Mesodermal cell (in vitro differentiated cells): ENCODE measurements around the gene GLI1.

ENCODE experiments used
- H3K27ac ChIP-seq: 2 replicates; pipeline ENCODE4 v1.7.0; 2013; ENCODE audit warnings: mild to moderate bottlenecking, low read depth, low read length, moderate library complexity; ENCODE audit not compliant: severe bottlenecking
- H3K36me3 ChIP-seq: 2 replicates; pipeline ENCODE4 v1.7.1; 2013; ENCODE audit warnings: mild to moderate bottlenecking, low read length, moderate library complexity; ENCODE audit not compliant: control insufficient read depth, insufficient read depth
- H3K4me1 ChIP-seq: one replicate; pipeline ENCODE4 v1.7.1; 2013; ENCODE audit warnings: mild to moderate bottlenecking, low read length; ENCODE audit not compliant: insufficient read depth, control insufficient read depth, poor library complexity, severe bottlenecking
- H3K4me3 ChIP-seq: 2 replicates; pipeline ENCODE4 v1.7.0; 2013; ENCODE audit warnings: low read length, control low read depth, mild to moderate bottlenecking; ENCODE audit not compliant: insufficient read depth, poor library complexity, severe bottlenecking; ENCODE audit errors: extremely low read depth
- H3K9me3 ChIP-seq: 2 replicates; pipeline ENCODE4 v1.7.1; 2013; ENCODE audit warnings: mild to moderate bottlenecking, low read length, moderate library complexity; ENCODE audit not compliant: control insufficient read depth
- WGBS, 2 experiments: methylation state at CpG; one replicate each; pipeline ENCODE4 v1.1.5; 2013; ENCODE audit warnings: missing lambda C conversion rate in 2 of 2; ENCODE audit not compliant: insufficient coverage in 2 of 2; 5-methylcytosine and 5-hydroxymethylcytosine counted together

The GLI1 gene

DNA sequence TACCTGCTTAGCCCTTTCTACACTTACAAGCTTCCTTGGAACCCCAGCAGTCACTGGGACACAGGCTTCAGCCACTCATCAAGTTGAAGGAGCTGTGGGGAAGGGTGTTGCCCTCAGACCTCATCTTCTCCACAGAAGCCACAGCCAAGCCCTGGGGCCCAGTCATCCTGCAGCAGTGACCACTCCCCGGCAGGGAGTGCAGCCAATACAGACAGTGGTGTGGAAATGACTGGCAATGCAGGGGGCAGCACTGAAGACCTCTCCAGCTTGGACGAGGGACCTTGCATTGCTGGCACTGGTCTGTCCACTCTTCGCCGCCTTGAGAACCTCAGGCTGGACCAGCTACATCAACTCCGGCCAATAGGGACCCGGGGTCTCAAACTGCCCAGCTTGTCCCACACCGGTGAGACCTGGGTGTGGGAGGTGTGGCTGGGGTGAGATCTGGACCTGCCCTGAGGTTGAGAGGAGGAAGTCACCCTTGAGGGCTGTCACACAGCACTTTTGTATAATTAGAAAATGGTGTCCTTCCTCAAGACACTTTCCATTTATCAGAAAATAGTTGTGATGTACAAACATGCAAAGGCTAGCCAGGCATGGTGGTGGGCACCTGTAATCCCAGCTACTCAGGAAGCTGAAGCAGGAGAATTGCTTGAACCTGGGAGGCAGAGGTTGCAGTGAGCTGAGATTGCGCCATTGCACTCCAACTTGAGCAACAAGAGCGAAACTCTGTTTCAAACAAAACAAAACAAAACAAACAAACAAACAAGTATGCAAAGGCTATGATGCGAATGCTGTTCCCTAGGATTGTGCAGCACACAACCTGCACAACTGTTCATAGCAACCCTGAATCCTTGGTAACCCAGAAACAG lies 9.9 kb downstream of the GLI1 start:
- no peak overlapping the region for H3K4me3 ChIP-seq
- whole genome bisulfite sequencing, 2 experiments: 92 to 95% methylated on average over 7 to 10 of the region's 10 CpGs

DNA sequence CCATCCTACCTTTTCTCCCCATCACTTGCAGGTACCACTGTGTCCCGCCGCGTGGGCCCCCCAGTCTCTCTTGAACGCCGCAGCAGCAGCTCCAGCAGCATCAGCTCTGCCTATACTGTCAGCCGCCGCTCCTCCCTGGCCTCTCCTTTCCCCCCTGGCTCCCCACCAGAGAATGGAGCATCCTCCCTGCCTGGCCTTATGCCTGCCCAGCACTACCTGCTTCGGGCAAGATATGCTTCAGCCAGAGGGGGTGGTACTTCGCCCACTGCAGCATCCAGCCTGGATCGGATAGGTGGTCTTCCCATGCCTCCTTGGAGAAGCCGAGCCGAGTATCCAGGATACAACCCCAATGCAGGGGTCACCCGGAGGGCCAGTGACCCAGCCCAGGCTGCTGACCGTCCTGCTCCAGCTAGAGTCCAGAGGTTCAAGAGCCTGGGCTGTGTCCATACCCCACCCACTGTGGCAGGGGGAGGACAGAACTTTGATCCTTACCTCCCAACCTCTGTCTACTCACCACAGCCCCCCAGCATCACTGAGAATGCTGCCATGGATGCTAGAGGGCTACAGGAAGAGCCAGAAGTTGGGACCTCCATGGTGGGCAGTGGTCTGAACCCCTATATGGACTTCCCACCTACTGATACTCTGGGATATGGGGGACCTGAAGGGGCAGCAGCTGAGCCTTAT lies 10.8 kb downstream of the GLI1 start:
- Histone ChIP-seq H3K4me3 (no peak overlapping the region), H3K27ac (no peak overlapping the region), H3K4me1 (peaks cover 2% of the 10 kb centered on the region), H3K36me3 (no peaks in the 10 kb centered on the region), H3K9me3 (no peaks in the 10 kb centered on the region)
- 95 to 100% methylated on average over 14 of the region's 14 CpGs for WGBS, 2 experiments

More for the DNA sequence above, 9.9 kb downstream of the GLI1 start:
- H3K4me1 ChIP-seq: no peaks in the 10 kb centered on the region
- no peak overlapping the region for H3K27ac ChIP-seq
- H3K36me3 ChIP-seq: no peaks in the 10 kb centered on the region
- no peaks in the 10 kb centered on the region for H3K9me3 ChIP-seq

DNA sequence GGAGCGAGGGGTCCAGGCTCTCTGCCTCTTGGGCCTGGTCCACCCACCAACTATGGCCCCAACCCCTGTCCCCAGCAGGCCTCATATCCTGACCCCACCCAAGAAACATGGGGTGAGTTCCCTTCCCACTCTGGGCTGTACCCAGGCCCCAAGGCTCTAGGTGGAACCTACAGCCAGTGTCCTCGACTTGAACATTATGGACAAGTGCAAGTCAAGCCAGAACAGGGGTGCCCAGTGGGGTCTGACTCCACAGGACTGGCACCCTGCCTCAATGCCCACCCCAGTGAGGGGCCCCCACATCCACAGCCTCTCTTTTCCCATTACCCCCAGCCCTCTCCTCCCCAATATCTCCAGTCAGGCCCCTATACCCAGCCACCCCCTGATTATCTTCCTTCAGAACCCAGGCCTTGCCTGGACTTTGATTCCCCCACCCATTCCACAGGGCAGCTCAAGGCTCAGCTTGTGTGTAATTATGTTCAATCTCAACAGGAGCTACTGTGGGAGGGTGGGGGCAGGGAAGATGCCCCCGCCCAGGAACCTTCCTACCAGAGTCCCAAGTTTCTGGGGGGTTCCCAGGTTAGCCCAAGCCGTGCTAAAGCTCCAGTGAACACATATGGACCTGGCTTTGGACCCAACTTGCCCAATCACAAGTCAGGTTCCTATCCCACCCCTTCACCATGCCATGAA lies 11.5 kb downstream of the GLI1 start:
- H3K27ac ChIP-seq: no peak overlapping the region
- H3K9me3 ChIP-seq: no peaks in the 10 kb centered on the region
- 74 to 83% methylated on average over 2 to 3 of the region's 4 CpGs for WGBS, 2 experiments
- no peak overlapping the region for H3K4me3 ChIP-seq
- H3K4me1 ChIP-seq: peaks cover 4% of the 10 kb centered on the region
- H3K36me3 ChIP-seq: no peaks in the 10 kb centered on the region

DNA sequence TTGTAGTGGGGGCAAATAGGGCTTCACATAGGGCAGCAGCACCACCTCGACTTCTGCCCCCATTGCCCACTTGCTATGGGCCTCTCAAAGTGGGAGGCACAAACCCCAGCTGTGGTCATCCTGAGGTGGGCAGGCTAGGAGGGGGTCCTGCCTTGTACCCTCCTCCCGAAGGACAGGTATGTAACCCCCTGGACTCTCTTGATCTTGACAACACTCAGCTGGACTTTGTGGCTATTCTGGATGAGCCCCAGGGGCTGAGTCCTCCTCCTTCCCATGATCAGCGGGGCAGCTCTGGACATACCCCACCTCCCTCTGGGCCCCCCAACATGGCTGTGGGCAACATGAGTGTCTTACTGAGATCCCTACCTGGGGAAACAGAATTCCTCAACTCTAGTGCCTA lies 12.1 kb downstream of the GLI1 start:
- Histone ChIP-seq H3K36me3 (no peaks in the 10 kb centered on the region), H3K4me1 (peaks cover 8% of the 10 kb centered on the region), H3K4me3 (no peak overlapping the region), H3K27ac (no peak overlapping the region), H3K9me3 (no peaks in the 10 kb centered on the region)
- 80 to 100% methylated on average over 3 of the region's 3 CpGs for WGBS, 2 experiments

DNA sequence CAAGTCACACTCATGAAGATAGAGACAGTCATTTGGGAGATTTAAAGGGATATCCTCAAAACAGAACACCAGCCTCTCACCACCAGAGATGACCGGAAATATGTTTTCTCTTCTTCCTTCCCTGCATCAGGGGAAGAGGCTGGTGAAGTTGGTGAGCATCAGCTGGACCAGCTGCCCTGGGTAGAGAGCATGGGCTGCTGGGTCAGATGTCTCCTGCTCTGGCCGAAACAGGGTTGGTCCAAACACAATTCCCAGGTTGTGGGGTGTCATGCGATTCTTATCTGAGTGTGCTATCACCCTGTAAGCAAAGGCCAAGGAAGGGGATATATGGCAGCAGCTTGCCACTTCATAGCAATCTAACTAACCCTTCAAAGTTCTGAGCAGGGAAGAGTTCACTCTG lies 12.8 kb downstream of the GLI1 start:
- H3K27ac ChIP-seq: no peak overlapping the region
- peaks cover 13% of the 10 kb centered on the region for H3K4me1 ChIP-seq
- H3K36me3 ChIP-seq: no peaks in the 10 kb centered on the region
- H3K4me3 ChIP-seq: no peak overlapping the region
- H3K9me3 ChIP-seq: no peaks in the 10 kb centered on the region
- WGBS, 2 experiments: 93% methylated on average over 2 of the region's 3 CpGs; no CpG with 5 or more reads in 1 of the 2 experiments

DNA sequence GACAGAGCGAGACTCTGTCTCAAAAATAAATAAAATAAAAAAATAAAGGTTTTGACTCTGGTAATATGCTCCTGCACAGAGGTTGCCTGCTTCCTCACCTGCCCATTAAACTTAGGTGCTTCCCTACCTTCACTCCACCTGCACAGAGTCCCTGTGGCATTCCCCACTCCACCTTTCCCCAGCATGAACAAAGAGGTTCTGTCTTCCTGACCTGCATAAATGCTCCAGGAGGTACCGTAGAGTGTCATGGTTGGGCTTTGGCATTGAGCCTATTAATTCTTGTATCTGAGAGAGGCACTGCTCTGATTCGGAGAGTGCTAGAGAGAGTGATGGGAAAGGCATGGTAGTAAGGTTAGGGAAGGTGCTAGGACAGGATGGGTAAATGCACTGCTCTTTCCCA lies 13.8 kb downstream of the GLI1 start:
- Histone ChIP-seq H3K36me3 (no peaks in the 10 kb centered on the region), H3K4me1 (peaks cover 21% of the 10 kb centered on the region), H3K27ac (no peak overlapping the region), H3K9me3 (no peaks in the 10 kb centered on the region), H3K4me3 (no peak overlapping the region)
- WGBS, 2 experiments: 88 to 92% methylated on average over 2 of the region's 3 CpGs

DNA sequence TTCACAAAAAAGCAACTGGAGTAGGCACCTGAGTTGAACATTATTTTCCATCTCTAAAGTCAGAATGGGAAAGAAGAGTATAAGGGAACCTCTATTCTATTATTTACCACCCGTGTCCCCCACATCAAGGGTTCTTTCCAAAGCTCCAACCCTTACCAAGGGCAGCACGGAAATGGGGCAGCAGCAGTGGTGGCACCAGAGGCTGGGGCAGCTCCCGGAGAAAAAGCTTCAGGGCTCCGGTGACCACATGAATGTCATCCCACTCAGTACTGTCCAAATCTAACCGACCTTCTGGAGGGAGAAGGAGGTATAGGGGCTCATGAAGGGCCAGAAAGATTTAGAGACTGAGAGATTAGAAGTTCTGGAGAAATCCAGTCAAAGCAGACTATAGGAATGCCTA lies 14.3 kb downstream of the GLI1 start:
- Histone ChIP-seq H3K9me3 (no peaks in the 10 kb centered on the region), H3K36me3 (no peaks in the 10 kb centered on the region), H3K4me1 (peaks cover 25% of the 10 kb centered on the region), H3K4me3 (no peak overlapping the region), H3K27ac (no peak overlapping the region)
- 80 to 93% methylated on average over 1 to 2 of the region's 5 CpGs for WGBS, 2 experiments

DNA sequence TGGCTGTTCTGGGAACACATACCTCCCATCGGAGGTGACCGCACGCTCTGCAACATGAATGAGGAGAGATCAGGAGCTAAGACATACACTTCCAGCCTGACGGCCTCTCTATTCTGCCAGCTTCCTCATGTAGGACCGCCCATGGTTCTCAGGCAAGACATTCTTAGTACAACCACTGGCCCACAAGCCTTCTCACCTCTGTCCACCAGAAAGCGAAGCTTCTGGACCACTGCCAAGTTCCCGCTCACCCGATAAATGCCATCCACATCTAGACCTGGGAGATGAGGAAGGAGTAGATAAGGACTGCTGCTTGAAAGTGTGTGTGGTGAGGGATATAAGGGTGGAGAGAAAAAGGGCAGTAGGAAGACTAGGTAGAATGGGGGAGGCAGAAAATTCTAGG lies 14.8 kb downstream of the GLI1 start:
- Histone ChIP-seq H3K4me3 (no peak overlapping the region), H3K4me1 (peaks cover 29% of the 10 kb centered on the region), H3K9me3 (no peaks in the 10 kb centered on the region), H3K27ac (no peak overlapping the region), H3K36me3 (no peaks in the 10 kb centered on the region)
- WGBS, 2 experiments: 95 to 97% methylated on average over 5 to 6 of the region's 8 CpGs

DNA sequence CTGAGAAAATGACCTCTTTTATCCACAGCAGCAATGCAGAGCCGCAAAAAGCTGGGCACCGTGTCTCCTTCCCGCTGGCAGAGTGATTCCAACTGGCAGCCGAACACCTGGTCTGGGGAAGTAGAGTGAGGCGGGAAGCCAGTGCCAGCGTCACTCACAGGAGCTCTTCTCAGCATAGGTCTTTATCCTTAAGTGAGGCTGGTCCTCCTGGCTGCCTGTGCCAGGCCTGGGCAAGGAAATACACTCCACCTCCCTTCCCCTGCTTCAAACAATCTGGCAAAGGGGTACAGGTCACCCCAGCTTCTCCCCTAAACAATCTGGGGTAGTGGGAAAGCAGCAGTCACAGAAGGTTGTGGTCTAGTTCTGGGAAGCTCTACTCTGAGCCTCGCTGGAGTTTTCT lies 15.3 kb downstream of the GLI1 start:
- H3K27ac ChIP-seq: no peak overlapping the region
- no peaks in the 10 kb centered on the region for H3K9me3 ChIP-seq
- H3K36me3 ChIP-seq: no peaks in the 10 kb centered on the region
- 64 to 65% methylated on average over 5 to 6 of the region's 7 CpGs for WGBS, 2 experiments
- peaks cover 32% of the 10 kb centered on the region for H3K4me1 ChIP-seq
- peak overlapping the region; percentile 30 for H3K4me3 ChIP-seq

DNA sequence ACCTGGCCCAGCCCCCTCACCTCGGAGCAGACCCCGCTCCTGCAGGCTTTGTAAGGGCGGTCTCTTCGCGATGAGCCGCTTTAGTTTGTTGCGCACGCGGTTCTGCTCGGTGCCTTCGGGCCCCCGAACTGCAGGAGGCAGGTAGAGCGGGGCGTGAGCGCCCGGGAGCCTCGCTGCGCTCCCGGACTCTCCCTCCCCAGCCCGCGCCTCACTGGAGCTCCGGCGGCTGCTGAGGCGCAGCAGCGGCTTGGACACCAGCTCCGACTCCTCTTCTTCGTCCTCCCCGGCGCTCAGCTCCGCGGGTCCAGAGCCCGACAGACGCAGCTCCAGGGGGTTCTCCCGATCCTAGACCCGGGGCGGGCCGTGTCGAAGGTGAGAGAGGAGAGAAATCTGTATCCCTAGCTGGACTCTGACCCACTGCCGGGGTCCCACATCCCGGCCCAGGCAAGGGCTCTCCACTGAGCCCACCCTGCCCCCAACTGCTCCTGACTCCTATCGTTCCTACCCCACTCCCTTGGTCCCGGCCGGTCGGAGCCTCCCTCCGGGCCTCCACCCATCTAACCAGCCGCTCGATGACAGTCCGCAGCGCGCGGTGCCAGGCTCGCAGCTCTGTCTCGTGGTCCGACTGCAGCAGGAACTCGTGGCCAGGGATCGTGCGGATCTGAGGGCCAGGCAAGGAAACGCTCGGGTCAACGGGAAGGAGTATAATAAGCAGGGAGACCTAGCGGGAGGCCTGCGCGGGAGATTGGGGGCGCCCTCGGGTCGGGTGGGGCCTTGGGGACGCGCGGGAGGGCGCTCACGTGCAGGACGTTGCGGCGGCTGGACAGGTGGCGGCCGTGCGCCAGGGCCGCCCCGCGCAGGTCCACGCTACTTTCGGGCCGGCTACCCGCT lies 15.9 kb downstream of the GLI1 start:
- H3K4me1 ChIP-seq: peaks cover 32% of the 10 kb centered on the region
- peak overlapping the region; percentile 30 for H3K4me3 ChIP-seq
- no peaks in the 10 kb centered on the region for H3K9me3 ChIP-seq
- H3K27ac ChIP-seq: no peak overlapping the region
- no peaks in the 10 kb centered on the region for H3K36me3 ChIP-seq
- 3 to 4% methylated on average over 35 to 72 of the region's 84 CpGs for WGBS, 2 experiments
